IMR-90 (cell line): ENCODE results near the gene PCYT2.

ENCODE experiments used
- BHLHE40 ChIP-seq: fragments of 150-350 bp; IDR thresholded peaks from 2 replicates; pipeline ENCODE4 v1.6.1; 2016; ENCODE audit warnings: mild to moderate bottlenecking, low read depth, low read length
- CEBPB ChIP-seq: IDR thresholded peaks from 2 replicates; pipeline ENCODE4 v1.6.1; 2012; ENCODE audit warnings: low read depth, low read length, improper control_type of control experiment
- CHD1 ChIP-seq: IDR thresholded peaks from 2 replicates; pipeline ENCODE4 v1.6.1; 2012; ENCODE audit warnings: low read depth, low read length, improper control_type of control experiment
- CTCF ChIP-seq: conservative IDR thresholded peaks from 2 replicates; pipeline ENCODE4 v1.5.1; 2012; ENCODE audit warnings: mild to moderate bottlenecking, low read depth, low read length, improper control_type of control experiment
- ELK1 ChIP-seq: fragments of 150-350 bp; IDR thresholded peaks from 2 replicates; pipeline ENCODE4 v1.6.1; 2016; ENCODE audit warnings: low read depth, mild to moderate bottlenecking, low read length, moderate library complexity, borderline replicate concordance
- MAFK ChIP-seq: IDR thresholded peaks from 2 replicates; pipeline ENCODE4 v1.6.1; 2012; ENCODE audit warnings: low read depth, low read length, improper control_type of control experiment
- MAZ ChIP-seq: IDR thresholded peaks from 2 replicates; pipeline ENCODE4 v1.6.1; 2012; ENCODE audit warnings: low read depth, mild to moderate bottlenecking, low read length, improper control_type of control experiment, moderate library complexity, borderline replicate concordance
- MXI1 ChIP-seq: IDR thresholded peaks from 2 replicates; pipeline ENCODE4 v1.6.1; 2012; ENCODE audit warnings: low read depth, mild to moderate bottlenecking, low read length, moderate library complexity, borderline replicate concordance
- POLR2A ChIP-seq: IDR thresholded peaks from 2 replicates; pipeline ENCODE4 v1.6.1; 2012; ENCODE audit warnings: mild to moderate bottlenecking, low read depth, low read length
- RAD21 ChIP-seq: IDR thresholded peaks from 2 replicates; pipeline ENCODE4 v1.6.1; 2012; ENCODE audit warnings: low read length, improper control_type of control experiment
- RCOR1 ChIP-seq: IDR thresholded peaks from 2 replicates; pipeline ENCODE4 v1.6.1; 2012; ENCODE audit warnings: mild to moderate bottlenecking, low read length, improper control_type of control experiment; ENCODE audit not compliant: insufficient replicate concordance
- RFX5 ChIP-seq: IDR thresholded peaks from 2 replicates; pipeline ENCODE4 v1.8.0; 2012; ENCODE audit warnings: low read depth, mild to moderate bottlenecking, low read length, moderate library complexity
- SMC3 ChIP-seq: fragments of 150-350 bp; IDR thresholded peaks from 2 replicates; pipeline ENCODE4 v1.6.1; 2016; ENCODE audit warnings: low read depth, mild to moderate bottlenecking, antibody characterized with exemption, low read length, moderate library complexity
- USF2 ChIP-seq: fragments of 150-350 bp; IDR thresholded peaks from 2 replicates; pipeline ENCODE4 v1.6.1; 2017; ENCODE audit warnings: mild to moderate bottlenecking, antibody characterized with exemption, low read length, low read depth

GRCh38 chr17:81942167-81942553 lies 31.0 kb upstream of the PCYT2 start:
- TF ChIP-seq CTCF = no peak
- no peak for TF ChIP-seq POLR2A
- no peak for TF ChIP-seq CEBPB
- no peak for TF ChIP-seq BHLHE40
- no peak for TF ChIP-seq RCOR1
- TF ChIP-seq CHD1 = no peak
- no peak for TF ChIP-seq RAD21
- no peak for TF ChIP-seq SMC3
- no peak for TF ChIP-seq USF2
- TF ChIP-seq RFX5 = no peak
- no peak for TF ChIP-seq MAFK
- no peak for TF ChIP-seq MXI1
- TF ChIP-seq MAZ = no peak
- TF ChIP-seq ELK1 = no peak
